Measurements from ENCODE around the gene TUBB3.
A peak's percentile ranks its signal among the peaks of the same experiment; 100 is the strongest.

TUBB3 gene

DNA sequence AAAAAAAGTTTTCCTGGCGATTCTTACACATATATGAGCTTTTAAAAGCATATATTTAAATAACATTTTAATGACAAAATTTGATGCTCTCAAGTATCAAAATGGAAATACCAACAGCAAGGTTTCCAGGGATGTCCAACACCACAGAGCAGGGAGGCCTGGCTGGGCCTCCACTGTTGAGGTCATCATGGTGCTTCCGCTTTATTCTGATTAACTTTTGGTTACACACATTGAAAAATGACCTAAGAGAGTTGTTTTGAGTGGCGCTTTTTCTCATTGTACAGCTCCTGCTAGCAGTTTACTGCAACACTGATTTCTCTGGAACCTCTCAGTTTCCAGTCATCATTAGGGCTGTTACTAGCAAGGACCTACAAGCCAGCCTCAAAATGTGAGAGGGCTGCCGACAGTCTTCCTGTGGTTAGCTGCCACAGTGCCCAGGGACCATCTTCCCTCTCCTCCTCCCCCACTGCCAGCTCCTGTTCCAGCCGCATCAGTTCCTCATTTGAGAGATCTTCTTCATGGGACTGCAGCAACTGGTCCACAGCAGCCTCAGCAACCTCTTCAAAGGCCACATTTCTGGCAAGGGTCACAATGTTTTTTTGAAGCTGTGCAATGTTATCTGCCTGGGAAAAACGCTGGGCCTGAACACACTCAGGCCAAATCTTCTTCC lies 46.7 kb downstream of the TUBB3 start:
- no peak for DNase-seq

DNA sequence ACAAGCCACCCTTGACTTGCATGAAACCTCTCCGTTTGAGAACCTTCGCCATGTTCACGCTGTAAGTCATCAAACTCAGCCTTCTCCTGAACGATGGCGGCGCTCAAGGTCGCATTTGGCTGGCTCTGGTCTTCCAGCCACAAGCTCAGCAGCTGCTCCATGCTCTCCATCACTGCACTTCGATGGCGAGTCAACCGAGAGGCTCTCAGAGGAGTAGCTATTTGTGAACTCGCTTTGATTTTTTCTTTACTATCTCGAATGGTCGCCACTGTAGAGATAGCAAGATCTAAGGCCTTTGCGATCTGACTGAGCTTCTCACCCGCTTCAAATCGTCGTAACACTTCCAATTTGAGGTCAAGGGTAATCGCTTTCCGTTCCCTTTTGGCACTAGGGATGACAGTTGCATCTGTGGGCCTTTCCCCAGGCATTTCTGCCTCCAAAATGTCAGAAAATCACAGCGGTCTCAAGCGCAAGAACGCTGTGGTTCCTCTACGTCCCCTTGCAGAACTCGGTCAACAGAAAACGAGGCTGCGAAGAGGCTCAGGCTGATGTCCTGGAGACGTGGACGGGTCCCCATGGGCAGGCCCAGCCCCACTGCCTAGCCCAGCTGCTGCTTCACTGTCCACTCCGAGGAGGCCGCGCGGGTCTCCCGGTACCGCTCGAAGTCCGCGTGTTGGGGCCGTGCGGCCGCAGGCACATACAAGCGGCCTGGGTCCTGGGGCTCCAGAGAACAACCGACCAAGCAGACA lies 48.5 kb downstream of the TUBB3 start:
- DNase-seq, result peak; percentile 49

DNA sequence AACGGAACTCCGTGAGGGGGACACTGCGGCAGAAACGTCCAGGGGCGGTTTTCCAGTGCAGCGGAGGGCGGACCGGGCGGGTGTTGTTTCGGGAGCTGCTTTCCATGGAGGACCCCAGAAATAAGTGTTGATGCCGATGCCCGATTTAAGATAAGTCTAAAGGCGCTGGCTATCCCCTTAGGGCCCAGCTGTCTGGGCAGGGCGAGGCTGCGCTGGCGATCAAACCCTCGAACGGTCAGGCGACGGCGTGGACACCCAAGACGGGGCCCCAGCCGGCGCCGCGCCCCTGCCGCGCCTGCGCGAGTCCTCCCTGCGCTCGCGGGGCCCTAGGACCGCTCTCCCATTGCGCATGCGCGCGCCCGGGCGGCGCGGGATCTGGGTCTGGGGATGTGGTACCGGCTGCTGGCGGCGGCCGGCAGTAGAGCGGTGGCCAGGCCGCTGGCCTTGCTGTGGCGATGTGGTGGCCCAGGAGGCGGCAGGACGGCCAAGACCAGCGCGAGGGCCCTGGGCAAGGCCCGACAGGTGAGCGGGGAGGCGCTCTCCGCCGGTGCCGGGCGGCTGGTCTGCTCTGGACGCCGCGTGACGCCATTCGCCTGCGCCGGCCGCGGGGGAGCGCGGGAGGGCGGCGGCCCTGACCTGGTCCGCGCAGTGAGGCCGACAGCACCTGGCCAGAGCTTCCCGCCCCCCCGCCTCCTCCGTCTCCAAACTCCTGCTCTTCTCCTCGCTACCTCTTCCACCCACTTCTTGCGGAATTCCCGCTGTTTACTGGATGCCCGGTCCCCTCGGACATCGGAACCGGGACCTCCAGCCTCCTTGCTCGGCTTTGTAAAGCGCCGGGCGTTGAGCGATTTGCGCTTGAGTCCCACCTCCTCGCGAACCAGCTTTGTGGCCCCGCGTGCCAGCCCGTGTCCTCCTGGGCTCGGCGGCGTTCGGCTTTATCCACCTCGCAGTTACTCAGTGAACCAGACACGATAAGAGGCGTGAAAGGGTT lies 49.4 kb downstream of the TUBB3 start:
- DNase-seq, result peak; percentile 93

DNA sequence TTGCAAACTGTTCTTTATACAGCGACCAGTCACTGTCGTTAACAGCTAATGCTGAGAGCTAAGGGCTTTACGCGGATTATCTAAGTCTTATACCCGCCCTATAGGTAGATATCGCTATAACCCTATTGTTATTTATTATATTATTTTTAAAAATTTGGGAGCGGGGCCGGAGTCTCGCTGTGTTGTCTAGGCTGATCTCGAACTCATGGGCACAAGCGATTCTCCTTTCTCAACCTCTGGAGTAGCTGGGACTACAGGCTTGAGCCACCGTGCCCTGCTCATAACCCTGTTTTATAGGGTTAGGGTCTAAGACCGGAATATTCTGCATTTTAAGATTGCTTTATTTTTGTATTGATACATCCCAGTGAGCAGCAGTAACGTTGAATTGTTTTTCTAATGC lies 50.1 kb downstream of the TUBB3 start:
- DNase-seq, result no peak

DNA sequence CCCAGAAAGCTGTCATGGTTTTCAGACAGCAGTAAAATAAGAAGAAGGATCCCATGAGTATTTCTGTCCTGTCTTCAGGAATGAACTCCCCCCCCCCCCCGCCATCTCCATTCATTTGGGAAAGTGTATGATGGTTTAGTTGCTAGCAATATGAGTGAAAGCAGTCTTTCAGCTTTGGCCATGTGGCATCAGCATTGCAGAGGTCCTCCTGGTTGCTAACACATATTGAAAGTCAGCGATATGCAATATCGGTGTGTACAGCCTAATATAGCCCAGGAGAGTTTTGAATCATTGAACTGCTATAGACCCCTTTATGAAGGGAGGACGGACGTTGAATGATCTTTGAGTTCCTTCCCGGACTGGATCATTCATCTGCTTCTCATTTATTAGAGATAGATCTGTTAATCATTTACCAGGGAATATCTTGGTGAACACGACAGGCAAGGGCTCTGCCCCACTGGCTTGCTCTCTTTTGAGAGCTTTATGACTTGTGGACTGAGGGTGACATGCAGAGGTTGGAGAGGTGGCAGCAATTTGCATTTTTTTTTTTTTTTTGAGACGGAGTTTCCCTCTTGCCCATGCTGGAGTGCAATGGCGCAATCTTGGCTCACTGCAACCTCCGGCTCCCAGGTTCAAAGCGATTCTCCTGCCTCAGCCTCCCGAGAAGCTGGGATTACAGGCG lies 50.7 kb downstream of the TUBB3 start:
- no peak for DNase-seq

DNA sequence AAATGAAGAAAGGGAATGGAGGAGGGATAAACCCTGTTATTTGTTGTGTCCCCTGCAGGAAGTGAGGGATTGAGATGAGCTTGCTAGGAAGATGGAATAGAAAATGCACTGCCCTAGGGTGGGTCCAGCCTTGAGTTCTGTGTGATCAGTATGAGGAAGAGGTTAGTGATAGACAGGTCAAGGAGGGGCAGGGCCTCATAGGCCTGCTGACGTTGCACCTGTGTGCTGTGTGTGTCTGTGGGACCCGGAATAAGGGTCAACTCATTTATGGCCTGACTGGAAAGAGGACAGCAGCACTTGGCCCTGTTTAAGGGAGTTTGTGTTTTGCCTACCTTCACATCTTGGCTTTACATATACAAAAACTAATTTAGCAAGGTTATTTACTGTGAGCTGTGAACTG lies 51.7 kb downstream of the TUBB3 start:
- no peak for DNase-seq

DNA sequence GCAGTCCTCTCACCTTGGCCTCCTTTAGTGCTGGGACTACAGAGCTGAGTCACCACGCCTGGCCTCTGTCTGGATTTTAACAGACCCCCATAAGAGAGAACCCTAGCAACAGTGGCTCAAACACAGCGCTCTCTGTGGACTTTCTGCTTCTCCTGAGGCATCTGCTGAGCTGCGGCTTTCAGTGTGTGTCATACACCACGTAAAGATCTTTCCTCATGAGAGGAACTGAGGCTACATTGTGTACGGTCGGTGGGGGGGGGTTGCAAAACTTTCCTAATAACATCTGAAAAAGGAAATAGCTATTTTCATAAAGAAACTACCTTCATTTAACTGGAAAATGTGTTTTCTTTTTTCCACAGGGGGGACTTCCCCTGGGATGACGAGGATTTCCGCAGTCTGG lies 58.3 kb downstream of the TUBB3 start:
- DNase-seq, result peak; percentile 58

DNA sequence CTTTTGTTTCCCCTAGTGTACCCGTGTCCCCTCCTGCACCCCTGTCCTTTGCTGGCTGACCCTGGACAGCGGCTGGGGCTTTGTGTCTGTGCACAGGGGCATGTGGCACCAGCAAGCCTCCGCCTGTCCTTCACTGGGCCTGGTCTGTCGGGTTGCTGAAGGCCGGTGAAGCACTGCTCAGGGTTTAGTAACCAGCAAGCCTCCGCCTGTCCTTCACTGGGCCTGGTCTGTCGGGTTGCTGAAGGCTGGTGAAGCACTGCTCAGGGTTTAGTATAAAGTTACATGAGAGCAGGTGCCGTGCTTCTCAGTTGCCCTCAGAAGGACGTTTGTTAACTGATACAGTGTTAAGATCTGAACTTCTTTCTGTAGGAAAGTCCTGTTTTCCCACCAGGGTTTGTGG lies 59.2 kb downstream of the TUBB3 start:
- DNase-seq, result no peak

DNA sequence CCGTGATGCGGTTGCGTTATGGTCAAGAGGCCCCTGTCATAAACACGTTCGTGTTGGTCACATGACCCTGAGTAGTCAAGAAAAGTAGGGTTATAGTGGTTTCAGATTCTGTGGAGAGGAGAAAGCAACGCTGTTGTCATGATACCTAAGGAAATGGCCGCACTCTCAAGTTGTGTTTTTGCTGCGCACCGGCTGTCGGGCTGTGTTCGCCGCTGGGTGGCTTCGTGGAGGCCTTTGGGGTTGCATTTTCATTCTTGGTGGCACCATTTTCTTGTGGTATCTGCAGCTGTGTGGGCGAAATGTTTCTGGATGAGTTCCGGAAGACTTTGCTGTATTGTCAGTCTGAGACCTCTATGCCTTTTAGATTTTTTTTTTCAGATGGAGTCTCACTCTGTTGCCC lies 60.4 kb downstream of the TUBB3 start:
- DNase-seq, result peak; percentile 25

DNA sequence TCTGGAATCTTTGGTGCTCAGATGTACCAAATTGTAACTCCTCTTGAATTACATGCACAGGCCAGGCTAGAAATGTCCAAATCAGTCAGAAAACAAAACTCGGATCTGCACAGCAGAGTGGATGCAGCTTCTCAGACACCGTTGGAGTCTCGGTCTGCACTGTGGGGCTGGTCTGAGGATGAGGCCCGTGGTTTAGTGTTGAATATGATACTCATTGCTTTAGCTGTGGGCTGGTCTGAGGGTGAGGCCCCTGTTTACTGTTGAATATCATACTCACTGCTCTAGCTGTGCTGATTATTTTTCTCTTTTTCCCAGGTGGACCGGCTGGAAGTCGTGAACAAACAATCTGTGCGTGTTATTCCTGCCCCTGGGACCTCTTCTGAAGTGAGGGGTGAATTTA lies 61.1 kb downstream of the TUBB3 start:
- DNase-seq, result no peak

DNA sequence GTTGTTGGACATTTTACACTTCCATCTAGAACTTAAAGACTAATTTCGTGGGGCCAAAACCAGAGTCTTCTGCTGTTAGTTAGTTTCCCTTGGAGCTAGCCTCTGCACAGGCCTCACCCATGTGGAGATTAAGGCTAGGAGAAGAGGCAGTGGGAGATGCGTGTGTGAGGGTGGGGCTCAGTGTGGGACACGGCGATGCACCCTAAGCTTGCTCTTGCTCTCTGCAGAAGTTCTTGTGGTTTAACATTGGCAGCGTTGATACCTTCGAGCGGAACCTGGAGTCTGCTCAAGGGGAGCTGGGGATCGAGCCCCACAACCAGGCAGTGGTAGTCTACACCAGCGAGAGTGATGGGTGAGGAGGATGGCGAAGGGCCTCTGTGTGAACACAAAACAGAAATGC lies 62.1 kb downstream of the TUBB3 start:
- DNase-seq, result no peak
